Measurements from ENCODE around the gene MTFMT.
A peak's percentile ranks its signal among the peaks of the same experiment; 100 is the strongest.
"Not testable (repeated sequence)": the region's sequence is repeated elsewhere in the genome, so short reads cannot be mapped to it uniquely, and the experiment has no call there.

Gene MTFMT

DNA sequence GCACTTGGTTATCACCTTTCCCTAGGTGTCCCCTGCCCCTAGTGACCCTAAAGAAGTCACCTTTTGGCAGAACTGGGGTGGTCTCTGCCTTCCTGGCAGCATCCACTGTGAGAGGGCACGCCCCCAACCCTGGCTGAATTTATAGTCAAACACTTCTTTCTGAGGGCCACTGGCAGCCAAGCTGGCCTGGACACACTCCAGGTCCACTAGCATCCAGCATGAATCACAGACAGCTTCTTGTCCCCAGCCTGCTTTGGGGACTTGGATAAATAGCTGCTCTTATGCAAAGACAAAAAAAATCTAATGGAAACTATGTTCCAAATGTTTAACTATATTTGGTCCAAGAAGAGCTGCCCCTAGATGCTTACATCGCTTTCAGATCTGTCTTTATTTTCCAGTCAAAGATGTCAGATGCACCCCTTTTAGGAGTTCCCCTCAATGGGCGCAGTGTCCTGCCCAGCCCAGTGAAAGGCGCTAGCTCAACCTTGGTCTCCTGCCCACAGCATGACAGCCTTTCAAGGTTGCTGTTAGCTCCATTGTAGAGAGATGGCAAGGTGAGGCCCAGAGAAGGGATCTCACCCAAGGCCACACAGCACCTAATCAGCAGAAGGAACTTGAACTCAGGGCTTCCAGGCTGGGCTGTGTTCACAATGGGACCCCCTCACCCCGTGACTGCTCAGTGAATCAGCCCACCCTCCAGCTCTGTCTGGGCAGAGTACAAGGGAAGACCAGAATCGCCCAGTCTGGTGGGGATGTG, 31.4 kb upstream of the MTFMT start:
- DNase-seq: peak in 39 of 51 donors; percentile 18 to 87 (median 61)

GRCh38 chr15:65059931-65060596, 30.6 kb upstream of the MTFMT start:
- no peak for DNase-seq

DNA sequence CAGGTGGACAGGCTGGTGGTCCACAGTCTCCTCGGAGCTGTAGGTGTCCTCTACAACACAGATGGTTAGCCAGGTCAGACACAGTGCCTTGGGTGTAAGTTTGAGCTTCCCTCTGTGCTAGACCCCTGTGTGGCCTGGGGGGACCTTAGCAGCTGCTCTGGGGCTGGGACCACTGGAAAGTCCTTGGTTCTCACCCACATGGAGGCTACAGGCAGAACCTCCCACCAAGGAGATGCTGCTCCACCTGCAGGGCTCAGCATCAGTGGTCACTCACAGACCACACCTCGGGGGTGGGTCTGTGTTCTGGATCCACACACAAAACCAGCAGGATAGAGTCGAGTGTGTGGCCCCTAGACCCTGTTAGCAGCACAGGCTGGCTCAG, 29.9 kb upstream of the MTFMT start:
- DNase-seq: no peak

DNA sequence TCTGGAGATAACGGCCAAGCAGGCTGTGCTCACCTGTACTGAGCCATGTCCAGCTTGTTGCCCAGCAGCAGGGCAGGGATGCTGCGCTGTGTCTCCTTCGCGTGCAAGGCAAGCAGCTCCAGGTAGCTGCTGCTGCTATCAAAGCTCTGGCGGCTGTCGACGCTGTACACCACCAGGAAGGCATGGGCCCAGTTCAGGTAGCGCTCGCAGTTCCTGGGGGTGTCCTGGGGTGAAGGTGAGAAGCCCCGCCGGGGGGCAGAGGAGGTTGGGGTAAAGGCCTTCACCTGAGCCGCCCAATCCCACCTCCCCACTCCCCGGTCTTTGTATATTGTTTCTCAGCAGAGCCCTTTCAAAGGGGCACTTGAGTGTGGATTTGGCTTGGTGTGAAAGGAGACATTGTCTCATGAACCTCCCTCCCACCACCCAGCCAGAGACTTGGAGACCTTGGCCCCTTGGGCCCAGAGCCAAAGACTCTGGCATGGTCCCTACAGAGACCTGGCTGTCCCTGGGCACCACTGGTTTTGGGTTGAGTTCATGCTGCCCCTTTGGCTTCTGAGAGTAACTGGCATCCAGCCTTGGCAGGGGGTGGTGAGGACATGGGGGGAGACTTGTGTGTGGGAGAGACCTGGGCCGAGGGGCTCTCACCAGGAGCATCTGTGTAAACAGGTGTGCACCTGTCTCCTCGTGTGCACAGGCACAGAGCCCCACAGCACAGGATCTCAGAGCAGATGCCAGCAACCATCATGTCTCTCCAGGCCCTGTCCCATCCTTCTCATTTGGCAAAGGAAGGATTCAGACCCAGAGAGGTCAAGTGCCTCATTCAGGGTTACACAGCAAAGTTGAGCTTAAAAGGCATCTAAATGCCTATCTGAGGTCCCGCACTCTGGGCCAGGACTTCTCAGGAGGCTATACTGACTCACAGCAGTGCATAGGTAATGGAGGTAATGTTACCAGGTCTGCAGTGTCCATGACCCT, 29.2 kb upstream of the MTFMT start:
- DNase-seq: peak in 25 of 51 donors; percentile 16 to 84 (median 57)

- DNase-seq: peak in 1 of 51 donors; percentile 25
These were observed 28.1 kb upstream of the MTFMT start for GRCh38 chr15:65057549-65057940.

DNA sequence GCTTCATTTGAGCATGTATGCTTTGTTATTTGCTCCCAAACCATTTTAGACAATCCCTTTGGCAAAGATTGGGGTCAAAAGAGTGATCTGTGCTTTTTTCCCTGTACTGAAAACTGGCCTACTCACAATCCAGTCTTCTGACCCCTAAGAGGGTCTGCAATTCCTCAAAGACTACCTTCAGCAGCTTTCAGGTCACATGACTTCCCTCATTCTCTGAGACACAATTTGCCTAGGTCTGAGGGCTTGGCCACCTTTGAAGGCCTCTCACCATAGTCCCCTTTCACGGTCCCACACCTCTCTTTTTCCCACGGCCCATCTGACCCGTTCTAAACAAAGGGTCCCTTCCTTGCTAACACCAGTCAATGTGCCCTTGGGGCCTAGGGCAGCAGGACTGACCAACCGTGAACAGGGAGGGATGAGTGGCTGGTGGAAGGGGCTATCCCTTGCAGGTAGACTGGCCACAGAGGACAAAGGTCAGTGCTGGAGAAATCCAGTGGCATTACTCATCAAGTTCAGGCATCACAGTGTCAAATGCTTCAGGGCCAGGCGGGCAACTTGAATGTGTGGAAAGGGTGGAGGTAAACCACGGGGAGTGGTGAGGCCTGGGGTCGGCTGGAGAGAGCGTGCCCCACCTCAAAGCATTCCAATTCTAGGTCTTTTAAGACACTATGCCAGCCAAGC, 27.6 kb upstream of the MTFMT start:
- DNase-seq: no peak

DNA sequence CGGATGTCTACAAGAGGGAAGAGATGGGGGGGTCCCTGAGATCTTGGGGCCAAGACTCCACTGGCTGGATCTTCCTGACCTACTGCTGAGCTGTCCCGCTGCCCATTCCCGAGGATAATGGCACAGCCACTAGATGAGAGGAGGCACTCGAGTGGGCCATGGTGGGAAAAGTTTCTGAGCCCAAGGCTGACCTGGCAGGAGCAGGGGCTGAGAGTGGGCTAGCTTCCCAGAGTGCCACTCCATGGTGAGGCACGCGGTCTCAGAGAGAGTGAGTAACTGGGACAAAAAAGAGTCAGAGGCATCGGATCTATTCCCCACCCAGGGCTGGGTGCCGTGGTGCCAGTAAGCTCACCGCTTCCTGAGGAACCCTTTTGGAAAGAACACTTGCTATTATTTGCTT, 26.7 kb upstream of the MTFMT start:
- peak in 24 of 51 donors; percentile 22 to 68 (median 44) for DNase-seq

DNA sequence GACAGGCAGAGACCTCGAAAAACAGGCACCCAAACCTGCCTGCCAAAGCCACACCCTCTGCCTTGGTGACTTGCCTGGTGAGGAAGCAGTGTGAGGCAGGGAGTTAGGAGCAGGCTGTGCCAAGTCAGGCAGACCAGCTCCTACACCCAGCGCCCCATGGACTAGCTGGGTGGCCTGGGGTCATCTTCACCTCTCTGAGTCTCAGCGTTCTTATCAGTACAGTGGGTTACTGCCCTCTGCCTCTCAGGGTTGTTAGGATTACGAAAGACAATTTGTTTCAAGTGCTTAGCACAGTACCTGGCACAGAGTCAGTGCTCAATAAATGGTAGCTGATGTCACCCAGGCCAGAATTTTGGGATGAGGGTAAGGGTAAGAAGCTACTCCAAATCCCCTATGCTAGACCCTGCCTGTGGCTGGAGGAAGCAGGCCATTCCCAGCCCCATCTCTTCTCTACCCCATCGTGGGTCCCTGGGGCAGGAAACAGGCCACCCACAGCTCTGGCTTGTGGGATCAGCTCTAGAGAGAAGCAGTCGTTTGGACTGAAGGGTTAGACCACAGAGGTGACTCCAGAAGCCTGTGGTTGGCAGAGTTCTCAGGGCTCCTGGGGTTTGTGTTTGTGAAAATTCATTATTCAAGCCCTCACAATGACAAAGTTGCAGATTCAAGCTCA, 25.9 kb upstream of the MTFMT start:
- DNase-seq: no peak

GRCh38 chr15:65054333-65055200, 25.1 kb upstream of the MTFMT start:
- peak in 44 of 51 donors; percentile 23 to 84 (median 62) for DNase-seq

- DNase-seq: no peak
These were observed 23.5 kb upstream of the MTFMT start for GRCh38 chr15:65052956-65053355.

DNA sequence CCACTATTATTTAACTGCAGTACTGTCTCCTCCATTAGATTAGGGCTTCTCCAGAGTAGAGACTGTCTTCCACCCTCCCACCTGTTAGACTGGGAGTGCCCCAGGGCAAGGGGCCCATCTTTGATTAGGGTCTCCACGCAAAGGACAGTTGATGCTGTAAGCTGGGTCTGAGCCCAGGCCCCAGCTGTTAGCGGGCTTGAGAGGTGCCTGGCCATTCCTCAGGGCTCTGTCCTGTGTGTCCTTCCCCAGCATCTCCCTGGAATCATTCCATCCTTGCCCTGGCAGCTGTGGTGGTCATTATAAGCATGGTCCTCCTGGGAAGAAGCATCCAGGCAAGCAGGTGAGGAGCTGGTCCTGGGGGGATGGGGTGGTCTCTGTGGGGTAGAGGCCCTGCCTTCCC, 21.8 kb upstream of the MTFMT start:
- DNase-seq: no peak

- DNase-seq: no peak
These were observed 20.8 kb upstream of the MTFMT start for GRCh38 chr15:65050270-65050669.

DNA sequence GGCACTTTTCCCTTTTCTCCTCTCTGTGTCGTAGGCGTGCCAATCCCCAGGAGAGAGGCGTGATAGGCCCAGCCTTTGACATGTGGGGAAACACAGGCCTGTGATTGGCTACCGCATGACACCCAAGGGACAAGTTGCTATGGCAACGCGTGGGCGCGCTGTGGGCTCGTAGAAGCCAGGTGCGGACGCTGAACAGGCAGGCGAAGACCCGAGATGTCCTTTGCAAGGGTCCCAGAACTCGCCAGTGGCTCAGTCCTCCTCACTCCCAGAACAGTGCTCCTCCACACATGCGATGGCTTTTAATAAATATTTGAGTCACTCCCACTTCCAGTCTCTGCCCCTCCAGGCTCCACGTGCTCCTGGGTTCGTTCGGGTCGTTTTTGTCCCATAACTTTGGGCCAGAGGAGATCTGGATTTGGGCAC, 20.0 kb upstream of the MTFMT start:
- peak in 49 of 51 donors; percentile 17 to 95 (median 82) for DNase-seq

- DNase-seq: no peak
These were observed 18.8 kb upstream of the MTFMT start for GRCh38 chr15:65048241-65048640.

DNA sequence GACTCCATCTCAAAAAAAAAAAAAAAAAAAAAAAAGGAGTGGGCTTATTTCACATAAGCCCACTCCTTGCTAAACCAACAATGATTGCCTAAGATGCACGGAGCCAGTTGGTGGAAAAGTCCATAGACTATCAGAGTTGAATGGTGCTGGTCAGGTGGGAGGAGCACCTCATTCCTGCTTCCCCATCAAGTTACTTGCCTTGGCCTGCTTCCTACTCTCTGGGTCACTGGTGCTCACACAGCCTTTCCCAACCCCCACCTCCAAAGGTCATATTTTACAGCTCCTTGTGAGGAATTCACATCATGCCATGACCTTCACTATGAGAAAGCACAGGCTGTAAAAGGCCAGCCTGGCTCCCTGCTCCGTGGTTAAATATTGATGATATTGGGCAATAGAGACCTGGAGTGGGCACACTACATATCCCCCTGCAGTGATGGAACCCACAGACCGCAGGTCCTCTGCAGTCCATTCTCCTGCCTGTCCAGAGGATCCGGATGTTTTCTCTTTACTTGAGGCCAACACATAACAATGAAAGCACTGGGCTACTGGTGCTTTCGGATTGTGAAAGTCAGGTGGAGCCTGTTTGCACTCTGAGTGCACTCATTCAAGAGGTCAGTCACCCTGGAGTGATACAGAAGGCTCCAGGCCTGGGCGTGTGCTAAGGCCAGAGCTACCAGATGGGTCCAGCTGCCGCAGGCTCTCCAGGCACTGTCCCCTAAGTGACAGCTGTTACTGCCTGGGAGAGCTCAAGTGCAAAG, 15.5 kb upstream of the MTFMT start, which contains the start of gene SLC51B:
Gene SLC51B (plus strand): TSS at position 664 of the 758 bp plus-strand sequence. CDS start 4,618 bp downstream, outside the sequence.
- DNase-seq: no peak

- DNase-seq: not testable (repeated sequence)
These were observed 14.8 kb upstream of the MTFMT start for GRCh38 chr15:65044218-65044617.

GRCh38 chr15:65042776-65043327, 13.4 kb upstream of the MTFMT start:
- DNase-seq: no peak

GRCh38 chr15:65041787-65042186, 12.3 kb upstream of the MTFMT start:
- DNase-seq: no peak
